ENCODE data around the gene NOXO1.

Gene NOXO1

DNA sequence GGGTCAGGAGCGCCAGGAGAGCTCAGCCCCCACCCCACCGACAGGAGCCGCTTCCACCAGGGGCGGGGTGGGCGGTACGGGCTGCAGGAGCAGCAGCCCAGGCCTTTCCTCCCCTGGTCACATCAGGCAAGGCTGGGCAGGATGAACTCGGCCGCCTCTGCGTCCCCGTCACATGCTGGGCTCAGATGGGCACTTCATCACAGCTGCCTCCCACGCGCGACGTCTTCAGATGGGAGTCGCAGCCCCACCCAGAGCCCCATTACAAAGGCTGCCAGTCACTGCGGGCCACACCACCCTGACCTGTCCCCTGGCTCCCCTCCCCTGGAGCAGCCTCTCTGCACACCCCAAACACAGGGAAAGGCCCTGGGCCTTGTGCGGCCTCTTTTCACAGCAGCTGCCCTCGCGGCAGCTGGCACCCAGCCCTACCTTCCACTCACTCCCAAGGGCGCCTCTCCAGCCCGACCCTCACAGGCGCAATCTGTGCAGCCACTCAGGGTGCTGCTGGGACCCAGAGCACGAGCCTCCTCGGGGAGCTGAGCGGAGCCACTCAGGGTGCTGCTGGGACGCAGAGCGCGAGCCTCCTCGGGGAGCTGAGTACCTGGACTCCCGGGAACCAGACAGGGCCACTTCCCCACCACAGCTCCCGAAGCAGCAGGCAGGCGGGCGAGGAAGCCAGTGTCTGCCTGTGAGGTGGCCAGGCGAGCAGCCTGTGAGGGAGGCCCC lies 23.7 kb upstream of the NOXO1 start:
- Mint-ChIP-seq H3K27ac (no peak overlapping the region), H3K27me3 (no peaks in the 10 kb centered on the region), H3K4me3 (no peak overlapping the region), H3K36me3 (ENCODE audit: low read depth) (peaks cover 28% of the 10 kb centered on the region), H3K4me1 (ENCODE audit: low read depth) (peaks cover 40% of the 10 kb centered on the region), H3K9me3 (no peaks in the 10 kb centered on the region)

DNA sequence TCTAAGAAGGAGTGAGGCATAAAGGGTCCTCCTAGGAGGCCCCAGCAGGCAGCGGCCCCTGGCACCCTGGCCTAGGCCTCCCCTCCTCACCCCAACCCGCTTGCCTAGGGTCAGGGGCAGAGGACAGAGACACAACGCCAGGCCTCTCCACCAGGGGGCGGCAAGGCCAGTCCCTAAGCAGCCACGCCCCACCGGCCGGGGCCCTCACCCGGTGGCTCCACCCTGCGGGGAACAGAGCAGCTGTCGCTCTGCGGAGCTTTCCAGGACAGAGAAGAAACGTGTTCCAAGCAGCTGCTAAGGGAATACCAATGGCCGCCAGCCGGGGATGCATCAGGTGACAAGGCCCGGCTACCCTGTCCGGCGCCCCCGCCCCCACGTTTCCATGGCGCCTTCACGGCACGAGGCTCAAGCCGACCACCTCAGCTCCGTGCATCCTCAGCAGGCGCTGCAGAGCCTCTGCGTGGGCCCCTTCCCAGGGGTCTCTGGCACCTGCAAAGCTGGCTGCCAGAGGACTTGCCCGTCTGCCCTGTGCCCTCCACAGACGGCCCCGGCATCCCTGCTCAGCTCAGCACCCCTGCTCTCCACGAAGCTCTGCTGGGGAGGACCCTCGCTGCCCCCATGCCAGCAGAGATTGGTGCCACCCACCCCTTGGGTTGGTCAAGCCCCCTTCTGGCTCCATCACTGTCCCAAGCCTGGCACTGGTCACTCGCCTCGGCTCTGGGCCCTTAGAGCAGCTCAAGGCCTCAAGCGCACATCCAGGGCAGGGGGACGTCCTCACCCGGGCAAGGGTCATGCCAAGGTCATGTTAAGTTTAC lies 22.8 kb upstream of the NOXO1 start:
- no peaks in the 10 kb centered on the region for H3K27me3 Mint-ChIP-seq
- peaks cover 40% of the 10 kb centered on the region for H3K4me1 Mint-ChIP-seq (ENCODE audit: low read depth)
- no peak overlapping the region for H3K27ac Mint-ChIP-seq
- H3K36me3 Mint-ChIP-seq (ENCODE audit: low read depth) = peaks cover 28% of the 10 kb centered on the region
- H3K9me3 Mint-ChIP-seq = no peaks in the 10 kb centered on the region
- H3K4me3 Mint-ChIP-seq = no peak overlapping the region

DNA sequence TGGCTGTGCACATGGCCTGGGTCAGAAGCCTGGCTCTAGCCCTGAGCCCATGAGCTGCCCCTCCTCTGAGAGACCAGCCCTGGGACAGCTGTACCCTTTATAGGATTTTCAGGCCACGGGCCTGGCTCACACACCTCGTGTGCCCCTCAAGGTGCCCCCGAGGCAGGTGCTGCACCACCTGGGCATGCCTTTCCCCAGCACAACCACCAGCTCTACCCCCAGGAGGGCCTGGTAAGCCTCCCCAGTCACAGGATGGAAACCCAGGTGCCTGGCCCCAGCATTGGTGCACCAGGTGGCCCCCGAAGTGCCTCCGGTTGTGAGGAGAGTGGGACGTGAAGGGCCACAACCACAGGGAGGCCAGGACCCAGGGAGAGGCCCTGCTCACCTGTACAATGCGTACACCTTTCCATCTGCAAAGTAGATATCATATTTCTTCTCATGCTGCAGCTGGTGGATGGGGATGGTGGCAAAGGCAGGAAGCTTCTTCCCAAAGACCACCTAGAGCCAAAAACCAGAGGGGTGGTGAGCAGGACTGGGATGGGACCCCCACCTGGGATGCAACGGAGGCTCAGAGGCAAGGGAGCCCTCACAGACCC lies 22.1 kb upstream of the NOXO1 start:
- H3K9me3 Mint-ChIP-seq = no peaks in the 10 kb centered on the region
- H3K27me3 Mint-ChIP-seq = no peaks in the 10 kb centered on the region
- no peak overlapping the region for H3K27ac Mint-ChIP-seq
- H3K4me3 Mint-ChIP-seq = no peak overlapping the region
- H3K4me1 Mint-ChIP-seq (ENCODE audit: low read depth) = peaks cover 34% of the 10 kb centered on the region
- H3K36me3 Mint-ChIP-seq (ENCODE audit: low read depth) = peaks cover 23% of the 10 kb centered on the region

- Mint-ChIP-seq H3K4me3 (no peak overlapping the region), H3K27me3 (no peaks in the 10 kb centered on the region), H3K36me3 (ENCODE audit: low read depth) (peaks cover 21% of the 10 kb centered on the region), H3K9me3 (no peaks in the 10 kb centered on the region), H3K4me1 (ENCODE audit: low read depth) (peaks cover 27% of the 10 kb centered on the region), H3K27ac (no peak overlapping the region)
Measured at GRCh38 chr16:2002406-2003230, 21.3 kb upstream of the NOXO1 start.

DNA sequence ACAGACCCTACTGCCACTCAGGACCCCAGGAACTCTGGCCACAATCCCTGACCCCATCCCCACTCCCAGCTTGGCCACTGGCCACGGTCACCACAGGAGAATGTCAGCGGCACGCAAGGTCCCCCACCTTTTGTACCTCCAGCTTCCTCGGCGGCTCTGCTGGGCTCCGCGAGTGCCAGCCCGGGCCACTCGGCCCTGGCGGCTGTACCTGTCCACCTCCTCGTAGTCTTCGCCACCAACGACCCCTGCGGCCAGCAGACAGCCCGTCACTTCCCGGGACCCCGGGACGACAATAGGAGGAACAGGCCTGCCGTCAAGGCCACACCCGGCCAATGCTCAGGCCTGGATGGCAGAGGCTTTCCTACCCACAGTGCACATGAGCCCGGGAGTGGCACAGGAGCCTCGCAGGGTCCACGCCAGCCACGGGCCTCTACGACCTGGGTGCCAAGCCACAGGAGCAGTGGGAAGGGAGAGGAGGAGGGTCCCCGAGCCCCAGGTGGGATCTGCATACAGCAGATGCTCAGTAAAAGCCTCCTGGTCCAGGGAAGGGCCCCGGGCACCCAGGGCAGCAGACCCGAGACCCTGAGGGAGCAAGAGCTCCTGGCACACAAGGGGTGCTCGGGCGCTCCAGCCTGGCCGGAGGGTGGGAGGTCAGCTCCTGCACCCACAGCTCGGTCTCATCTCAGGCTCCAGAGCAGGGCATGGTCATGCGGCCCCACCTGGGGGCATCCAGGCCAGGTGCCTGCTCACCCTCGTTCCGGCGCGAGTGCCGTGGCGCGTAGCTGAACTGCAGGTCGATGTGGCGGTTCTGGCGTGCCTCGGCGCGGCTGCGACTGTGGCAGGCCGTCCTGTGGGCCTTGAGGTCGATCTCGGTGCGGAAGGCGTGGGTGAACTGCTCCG lies 20.4 kb upstream of the NOXO1 start:
- Mint-ChIP-seq H3K4me1 (ENCODE audit: low read depth) (peaks cover 23% of the 10 kb centered on the region), H3K27ac (no peak overlapping the region), H3K36me3 (ENCODE audit: low read depth) (peaks cover 24% of the 10 kb centered on the region), H3K9me3 (no peaks in the 10 kb centered on the region), H3K27me3 (no peaks in the 10 kb centered on the region), H3K4me3 (no peak overlapping the region)

GRCh38 chr16:2001035-2001434 lies 19.8 kb upstream of the NOXO1 start:
- no peak overlapping the region for H3K4me3 Mint-ChIP-seq
- H3K36me3 Mint-ChIP-seq (ENCODE audit: low read depth) = peaks cover 23% of the 10 kb centered on the region
- H3K27ac Mint-ChIP-seq = no peak overlapping the region

DNA sequence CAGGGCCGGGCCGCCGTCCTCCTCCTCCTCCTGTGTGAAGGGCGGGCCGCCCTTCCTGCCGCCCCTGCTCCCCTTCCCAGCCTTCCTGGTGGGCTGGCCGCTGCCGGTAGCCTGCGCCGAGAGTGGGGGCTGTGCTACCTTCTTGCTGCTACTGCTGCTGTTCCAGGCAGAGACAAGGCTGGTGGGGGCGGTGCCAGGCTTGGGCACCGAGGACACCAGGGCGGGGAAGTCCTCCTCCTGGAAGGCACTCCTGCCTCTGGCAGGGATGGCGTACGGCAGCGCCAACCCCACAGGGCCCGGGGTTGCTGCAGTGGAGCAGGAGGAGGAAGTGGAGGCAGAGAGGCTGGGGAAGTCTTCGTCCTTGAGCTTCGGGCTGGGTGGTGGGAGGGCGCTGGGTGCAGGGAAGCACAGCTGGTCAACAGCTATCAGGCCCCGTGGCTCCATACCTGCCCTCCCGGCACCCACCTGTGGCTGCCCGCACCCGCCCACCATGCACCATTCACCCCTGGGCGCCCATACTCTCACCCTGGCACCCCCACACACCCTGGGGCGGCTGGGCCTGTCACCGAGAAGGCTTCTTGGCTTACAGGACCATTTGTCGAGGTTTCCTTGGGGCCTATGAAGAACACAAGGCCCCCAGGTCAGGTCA lies 18.7 kb upstream of the NOXO1 start:
- H3K4me3 Mint-ChIP-seq = no peak overlapping the region
- H3K27ac Mint-ChIP-seq = no peak overlapping the region
- no peaks in the 10 kb centered on the region for H3K9me3 Mint-ChIP-seq
- peaks cover 10% of the 10 kb centered on the region for H3K4me1 Mint-ChIP-seq (ENCODE audit: low read depth)
- H3K27me3 Mint-ChIP-seq = no peaks in the 10 kb centered on the region
- H3K36me3 Mint-ChIP-seq (ENCODE audit: low read depth) = peaks cover 25% of the 10 kb centered on the region

More at GRCh38 chr16:2001035-2001434, 19.8 kb upstream of the NOXO1 start:
- H3K4me1 Mint-ChIP-seq (ENCODE audit: low read depth) = peaks cover 21% of the 10 kb centered on the region
- H3K9me3 Mint-ChIP-seq = no peaks in the 10 kb centered on the region
- no peaks in the 10 kb centered on the region for H3K27me3 Mint-ChIP-seq

GRCh38 chr16:1998852-1999801 lies 17.9 kb upstream of the NOXO1 start:
- Mint-ChIP-seq H3K27me3 (no peaks in the 10 kb centered on the region), H3K36me3 (ENCODE audit: low read depth) (peaks cover 25% of the 10 kb centered on the region), H3K27ac (no peak overlapping the region), H3K9me3 (no peaks in the 10 kb centered on the region), H3K4me3 (no peak overlapping the region), H3K4me1 (ENCODE audit: low read depth) (peaks cover 9% of the 10 kb centered on the region)

DNA sequence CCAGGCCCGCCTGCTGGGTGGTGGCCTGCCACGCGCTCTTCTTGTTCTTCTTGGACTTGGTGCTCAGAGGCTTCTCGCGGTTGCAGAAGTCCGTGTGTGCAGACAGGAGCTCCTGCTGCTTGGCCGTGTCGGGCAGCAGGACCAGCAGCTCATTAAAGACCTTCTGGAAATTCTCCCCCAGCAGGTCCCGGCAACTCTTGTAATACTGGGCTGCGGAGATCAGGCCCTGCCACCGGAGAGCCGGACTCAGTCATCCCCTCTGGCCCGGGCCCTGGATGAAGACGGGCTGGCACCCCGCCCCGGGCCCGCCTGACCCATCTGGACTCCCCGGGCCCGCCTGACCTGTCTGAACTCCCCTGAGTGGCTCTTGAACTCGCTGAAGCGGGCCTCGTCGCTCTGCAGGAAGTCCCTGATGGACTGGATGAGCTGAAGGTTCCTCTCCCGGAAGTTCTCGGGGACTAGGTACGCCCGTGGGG lies 17.1 kb upstream of the NOXO1 start:
- H3K4me3 Mint-ChIP-seq = no peak overlapping the region
- no peak overlapping the region for H3K27ac Mint-ChIP-seq
- H3K27me3 Mint-ChIP-seq = no peaks in the 10 kb centered on the region
- H3K4me1 Mint-ChIP-seq (ENCODE audit: low read depth) = peaks cover 14% of the 10 kb centered on the region
- peaks cover 25% of the 10 kb centered on the region for H3K36me3 Mint-ChIP-seq (ENCODE audit: low read depth)
- H3K9me3 Mint-ChIP-seq = no peaks in the 10 kb centered on the region

GRCh38 chr16:1997494-1998359 lies 16.5 kb upstream of the NOXO1 start:
- no peak overlapping the region for H3K4me3 Mint-ChIP-seq
- no peaks in the 10 kb centered on the region for H3K27me3 Mint-ChIP-seq
- H3K36me3 Mint-ChIP-seq (ENCODE audit: low read depth) = peaks cover 25% of the 10 kb centered on the region
- peaks cover 14% of the 10 kb centered on the region for H3K4me1 Mint-ChIP-seq (ENCODE audit: low read depth)
- peak overlapping the region; percentile 52 for H3K27ac Mint-ChIP-seq
- no peaks in the 10 kb centered on the region for H3K9me3 Mint-ChIP-seq

- Mint-ChIP-seq H3K36me3 (ENCODE audit: low read depth) (peaks cover 17% of the 10 kb centered on the region), H3K27ac (no peak overlapping the region), H3K4me3 (peak overlapping the region; percentile 35), H3K4me1 (ENCODE audit: low read depth) (peaks cover 31% of the 10 kb centered on the region), H3K27me3 (peaks cover 10% of the 10 kb centered on the region), H3K9me3 (no peaks in the 10 kb centered on the region)
Measured at GRCh38 chr16:1993731-1994131, 12.5 kb upstream of the NOXO1 start.

Measured in stimulated activated naive CD8-positive, alpha-beta T cell treated with anti-CD3 and anti-CD28 coated beads, Interleukin-15, Interleukin-2, amounts not matched to agents 100 ng/mL and 50 ng/mL, for 24 hours (primary cell).